GM21381 (cell line): Measurements from ENCODE around the gene TUBG2.
A peak's percentile ranks its signal among the peaks of the same experiment; 100 is the strongest.
"Not testable (repeated sequence)": the region's sequence is repeated elsewhere in the genome, so short reads cannot be mapped to it uniquely, and the experiment has no call there.

Source experiments
- ATAC-seq: cut with Tn5 transposase; IDR thresholded peaks from one replicate; pipeline ENCODE4 v1.9.1; 2021; ENCODE audit warnings: mild to moderate bottlenecking, moderate library complexity; ENCODE audit not compliant: unreplicated experiment

Gene TUBG2

GRCh38 chr17:42659079-42659931 is at the start of gene TUBG2:
TSS of gene TUBG2 (plus strand) at chr17:42659284. CDS start at chr17:42659504, 220 bp downstream.
- peak; percentile 54 for ATAC-seq

GRCh38 chr17:42609814-42610801 is 49.0 kb upstream of the TUBG2 start:
- peak; percentile 6 for ATAC-seq

- no peak for ATAC-seq
Measured at GRCh38 chr17:42612013-42612412, 47.1 kb upstream of the TUBG2 start.

GRCh38 chr17:42613699-42614295 is 45.3 kb upstream of the TUBG2 start:
- ATAC-seq, result no peak

- ATAC-seq, result peak; percentile 24
Measured at GRCh38 chr17:42617956-42618431, 41.1 kb upstream of the TUBG2 start.

- ATAC-seq, result peak; percentile 82
Measured at GRCh38 chr17:42618442-42619150, 40.5 kb upstream of the TUBG2 start.

GRCh38 chr17:42621987-42622386 is 37.1 kb upstream of the TUBG2 start:
- ATAC-seq, result not testable (repeated sequence)

GRCh38 chr17:42623271-42623670 is 35.8 kb upstream of the TUBG2 start:
- no peak for ATAC-seq

GRCh38 chr17:42623732-42624596 is 35.1 kb upstream of the TUBG2 start:
- ATAC-seq, result no peak

GRCh38 chr17:42627032-42627764 is 31.9 kb upstream of the TUBG2 start:
- not testable (repeated sequence) for ATAC-seq

- ATAC-seq, result no peak
Measured at GRCh38 chr17:42629411-42630009, 29.6 kb upstream of the TUBG2 start.

- no peak for ATAC-seq
Measured at GRCh38 chr17:42632949-42633444, 26.1 kb upstream of the TUBG2 start.

GRCh38 chr17:42639525-42640113 is 19.5 kb upstream of the TUBG2 start:
- no peak for ATAC-seq

- no peak for ATAC-seq
Measured at GRCh38 chr17:42640121-42640520, 19.0 kb upstream of the TUBG2 start.

- no peak for ATAC-seq
Measured at GRCh38 chr17:42642336-42642735, 16.7 kb upstream of the TUBG2 start.

GRCh38 chr17:42647778-42648177 is 11.3 kb upstream of the TUBG2 start:
- ATAC-seq, result no peak

GRCh38 chr17:42651392-42651791 is 7.7 kb upstream of the TUBG2 start:
- no peak for ATAC-seq
